Hindlimb muscle (tissue), 1 donor: ENCODE measurements around the gene FAM219A. TPM values are rescaled to one million over a fixed set of nuclear protein-coding genes. Genes with fewer than 3 reads are reported as not detected.
"Not testable (repeated sequence)": the region's sequence is repeated elsewhere in the genome, so short reads cannot be mapped to it uniquely, and the experiment has no call there.

ENCODE experiments used
- DNase-seq: peaks from one replicate; pipeline ENCODE4 v3.0.0-alpha.2; 2013
- polyA plus RNA-seq: library from polyadenylated mRNA; unstranded; fragments of 120-200 nt; gene quantifications from one replicate; pipeline ENCODE4 v1.2.1, GENCODE V29; 2013; ENCODE audit not compliant: insufficient read length

The FAM219A gene
- polyA plus RNA-seq, 1 donor = 14.1 TPM

DNA sequence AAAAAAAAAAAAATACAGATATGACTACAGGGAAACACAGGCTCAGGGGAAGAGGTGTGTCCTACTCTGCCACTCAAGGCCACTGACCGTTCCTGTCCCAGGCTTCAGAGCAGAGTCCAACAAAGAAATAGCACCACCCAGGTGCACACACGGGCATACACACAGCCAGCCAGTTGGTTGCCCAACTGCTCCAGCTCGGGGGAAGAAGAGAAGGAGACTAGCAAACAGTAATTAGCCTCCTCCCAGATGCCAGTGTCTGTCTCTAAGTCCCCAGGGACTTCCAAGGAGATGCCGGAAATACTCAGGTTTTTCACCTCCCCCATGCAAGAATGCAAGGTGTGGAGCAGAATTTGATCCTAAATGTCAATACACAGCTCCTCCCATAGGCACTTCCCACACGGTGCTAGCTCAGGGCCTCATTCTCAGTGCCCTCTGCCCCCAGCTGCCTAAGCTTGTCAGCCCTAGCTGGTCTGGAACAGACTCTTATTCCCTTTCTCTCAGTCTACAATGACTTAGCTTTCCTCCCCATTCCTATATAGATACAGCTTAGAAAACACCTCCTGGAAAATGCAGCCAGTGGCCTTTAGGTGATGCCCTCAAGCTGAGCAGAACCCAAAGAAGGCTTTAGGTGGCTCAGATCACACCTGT, 83.3 kb downstream of the FAM219A start:
- DNase-seq = no peak

DNA sequence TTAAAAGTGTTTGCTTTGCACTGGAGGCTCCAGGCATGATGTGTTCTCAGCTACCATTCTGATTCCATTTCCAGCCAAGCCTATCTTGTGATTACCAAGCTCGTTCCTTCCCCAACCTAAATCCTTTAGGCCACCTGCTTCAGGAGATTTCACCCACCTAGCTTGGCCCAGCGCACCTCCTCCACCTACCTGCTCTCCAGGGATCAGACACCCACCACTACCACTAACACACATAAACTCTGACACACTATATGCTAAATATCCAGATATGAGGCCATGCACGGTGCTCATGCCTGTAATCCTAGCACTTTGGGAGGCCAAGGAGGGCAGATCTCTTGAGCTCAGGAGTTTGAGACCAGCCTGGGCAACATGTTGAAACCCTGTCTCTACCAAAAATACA, 84.0 kb downstream of the FAM219A start:
- DNase-seq = no peak

DNA sequence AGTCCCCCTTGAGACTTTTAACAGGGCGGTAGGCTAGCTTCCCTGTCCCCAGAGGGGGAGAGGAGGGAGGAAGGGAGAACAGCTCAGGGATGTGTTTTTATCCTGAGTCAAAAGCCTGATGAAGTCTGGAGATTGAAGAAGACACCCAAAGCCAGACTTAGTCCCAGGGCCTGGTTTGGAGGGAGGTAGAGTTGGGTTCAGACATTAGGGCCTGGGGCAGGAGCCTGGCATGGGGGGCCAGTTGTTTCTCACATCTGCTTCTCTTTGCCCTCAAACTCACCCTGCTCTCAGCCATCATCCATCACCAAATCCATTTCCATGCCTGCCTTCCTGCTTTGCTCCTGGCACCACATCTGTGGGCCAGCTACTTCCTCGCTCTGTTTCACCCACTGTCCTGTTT, 84.6 kb downstream of the FAM219A start:
- DNase-seq = no peak

DNA sequence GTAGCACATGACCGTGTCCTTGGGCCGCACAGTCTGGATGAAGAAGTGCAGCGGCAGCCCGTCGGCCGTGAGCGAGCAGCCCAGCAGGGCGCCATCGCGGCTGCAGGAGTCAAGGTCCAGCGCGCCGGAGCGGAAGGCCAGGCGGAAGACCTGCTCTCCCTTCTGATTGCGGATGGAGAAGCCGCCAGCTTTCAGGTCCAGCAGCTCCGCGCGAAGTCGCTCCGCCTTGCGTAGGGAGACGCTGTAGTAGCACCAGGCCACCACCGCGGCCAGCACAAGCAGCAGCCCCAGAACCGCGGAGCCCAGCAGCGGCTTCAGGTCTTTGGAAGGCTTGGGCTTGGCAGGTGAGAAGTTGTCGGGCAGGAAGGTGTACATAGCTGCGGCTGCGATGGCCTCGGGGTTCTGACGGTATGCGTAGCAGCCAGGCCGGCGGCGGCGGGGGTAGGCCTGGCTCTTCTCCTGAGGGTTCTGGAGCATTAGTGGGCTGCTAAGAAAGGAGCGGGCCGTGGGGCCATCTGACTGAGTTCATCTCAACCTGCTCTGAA, 85.8 kb downstream of the FAM219A start:
- DNase-seq = no peak

DNA sequence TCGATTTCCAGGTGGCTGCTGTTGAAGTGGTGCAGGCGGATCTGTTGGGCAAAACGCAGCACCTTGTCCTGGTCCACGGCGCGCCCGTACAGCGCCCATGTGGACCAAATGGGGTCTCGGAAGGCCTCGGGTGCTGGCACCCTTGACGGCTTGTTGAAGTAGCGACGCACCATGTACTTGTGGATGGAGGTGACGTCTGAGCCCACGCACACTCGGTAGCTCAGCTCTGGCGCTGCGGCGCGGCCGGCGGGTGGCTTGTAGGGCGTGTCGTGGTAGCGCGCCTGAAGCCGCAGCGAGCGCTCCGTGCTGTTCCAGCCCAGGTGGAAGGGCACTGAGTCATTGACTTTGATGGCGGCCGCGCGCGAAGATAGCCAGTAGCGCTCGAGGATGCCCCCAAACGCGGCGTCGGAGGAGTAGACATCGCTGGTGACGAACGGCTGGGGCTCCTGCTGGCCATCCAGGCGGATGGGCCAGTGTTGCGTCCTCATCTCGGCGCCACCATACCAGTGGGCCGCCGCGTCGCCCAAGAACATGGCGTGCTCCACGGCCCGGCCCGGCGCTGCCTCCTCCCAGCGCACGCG, 86.4 kb downstream of the FAM219A start:
- DNase-seq = no peak

DNA sequence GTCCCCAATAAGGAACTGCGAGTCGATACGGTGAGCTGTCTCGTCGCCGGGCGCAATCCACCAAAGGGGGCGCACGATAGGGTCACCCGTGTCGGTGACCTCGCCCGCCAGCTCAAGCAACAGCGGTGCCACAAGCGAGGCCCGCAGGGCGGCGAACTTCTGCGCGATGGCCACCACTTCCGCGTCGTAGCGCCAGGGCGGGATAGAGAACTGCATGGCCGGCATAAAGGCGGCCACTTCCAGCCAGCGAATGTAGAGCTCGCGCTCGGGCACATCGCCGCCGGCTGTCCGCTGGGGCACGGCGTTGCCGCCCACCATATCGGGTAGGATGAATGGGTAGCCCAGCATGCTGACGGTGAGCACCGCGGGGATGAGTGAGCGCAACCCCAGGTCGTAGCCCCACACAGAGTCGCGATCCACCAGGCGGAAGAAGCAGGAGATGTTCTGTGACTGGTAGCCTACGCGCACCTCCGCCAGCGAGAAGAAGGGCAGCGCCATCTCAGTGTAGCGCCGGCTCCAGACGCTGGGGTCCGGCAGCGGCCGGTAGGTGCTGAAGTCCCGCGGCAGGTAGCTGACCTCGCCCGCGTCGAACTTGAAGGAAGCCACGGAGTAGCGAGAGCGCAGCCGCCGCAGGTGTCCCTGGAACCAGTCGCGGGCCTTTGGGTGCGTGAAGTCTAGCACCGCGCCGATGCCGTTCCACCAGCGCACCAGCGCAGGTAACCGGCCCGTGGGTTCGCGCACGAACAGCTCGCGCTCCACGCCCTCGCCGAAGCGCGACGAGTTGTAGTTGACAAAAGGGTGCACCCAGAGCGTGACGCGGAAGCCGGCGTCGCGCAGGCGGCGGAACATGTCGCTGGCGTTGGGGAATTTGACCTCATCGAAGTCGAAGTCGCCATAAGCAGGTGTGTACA, 87.1 kb downstream of the FAM219A start:
- DNase-seq = no peak

DNA sequence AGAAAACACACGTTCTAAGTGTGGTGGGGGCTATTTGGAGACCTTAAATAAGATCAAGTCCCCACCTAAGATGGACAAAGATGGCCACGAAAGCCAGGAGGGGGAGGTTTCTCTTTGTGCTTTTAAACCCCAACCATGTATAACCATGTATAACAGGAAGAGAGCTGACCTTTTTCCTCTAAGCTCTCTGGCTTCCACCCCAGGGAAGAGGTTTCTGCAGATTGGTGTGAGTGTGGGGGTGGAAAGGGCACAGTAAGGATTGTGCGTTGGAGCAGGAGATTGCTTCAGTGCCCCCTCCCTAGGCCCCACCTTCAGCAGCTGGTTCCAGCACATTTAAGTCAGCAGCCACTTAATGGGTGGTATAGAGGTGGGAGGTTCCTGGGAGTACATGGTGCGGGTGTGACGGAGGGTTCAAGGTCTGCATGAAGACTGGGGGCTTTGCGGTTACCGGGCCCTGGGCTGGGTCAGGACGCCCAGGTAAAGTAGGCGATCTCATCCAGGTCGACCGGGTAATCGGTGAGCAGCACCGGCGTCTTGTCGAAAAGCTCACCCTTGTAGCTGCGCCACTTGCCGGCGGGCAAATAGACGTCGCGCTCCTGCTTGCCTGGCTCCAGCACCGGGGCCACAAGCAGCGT, 87.9 kb downstream of the FAM219A start:
- DNase-seq = no peak

DNA sequence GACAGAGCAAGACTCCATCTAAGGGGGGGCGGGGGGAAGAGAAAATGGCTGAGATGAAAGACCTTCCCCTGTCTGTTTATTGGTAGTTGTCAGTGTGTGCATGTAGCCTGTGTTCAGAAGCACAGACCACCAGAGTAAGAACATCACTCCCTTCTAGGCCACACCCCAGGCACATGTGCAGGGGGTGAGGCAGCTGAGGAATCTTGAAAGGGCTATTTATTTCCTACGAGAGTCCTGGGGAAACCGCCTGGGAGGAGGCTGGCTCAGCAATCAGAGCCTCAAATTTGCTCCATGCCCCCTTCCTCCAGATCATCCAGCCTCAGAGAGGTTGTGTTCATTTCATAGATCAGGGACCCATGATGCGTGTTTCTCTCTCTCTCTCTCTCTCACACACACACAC, 88.7 kb downstream of the FAM219A start:
- DNase-seq = no peak

DNA sequence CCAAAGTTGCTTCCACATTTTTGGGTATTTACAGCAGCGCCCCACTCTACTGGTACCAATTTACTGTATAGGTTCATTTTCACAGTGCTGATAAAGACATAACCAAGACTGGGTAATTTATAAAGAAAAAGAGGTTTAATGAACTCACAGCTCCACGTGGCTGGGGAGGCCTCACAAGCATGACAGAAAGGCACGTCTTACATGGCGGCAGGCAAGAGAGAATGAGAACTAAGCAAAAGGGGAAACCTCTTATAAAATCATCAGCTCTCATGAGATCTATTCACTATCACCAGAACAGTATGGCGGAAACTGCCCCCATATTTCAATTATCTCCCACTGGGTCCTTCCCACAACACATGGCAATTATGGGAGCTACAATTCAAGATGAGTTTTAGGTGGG, 89.6 kb downstream of the FAM219A start:
- DNase-seq = not testable (repeated sequence)

DNA sequence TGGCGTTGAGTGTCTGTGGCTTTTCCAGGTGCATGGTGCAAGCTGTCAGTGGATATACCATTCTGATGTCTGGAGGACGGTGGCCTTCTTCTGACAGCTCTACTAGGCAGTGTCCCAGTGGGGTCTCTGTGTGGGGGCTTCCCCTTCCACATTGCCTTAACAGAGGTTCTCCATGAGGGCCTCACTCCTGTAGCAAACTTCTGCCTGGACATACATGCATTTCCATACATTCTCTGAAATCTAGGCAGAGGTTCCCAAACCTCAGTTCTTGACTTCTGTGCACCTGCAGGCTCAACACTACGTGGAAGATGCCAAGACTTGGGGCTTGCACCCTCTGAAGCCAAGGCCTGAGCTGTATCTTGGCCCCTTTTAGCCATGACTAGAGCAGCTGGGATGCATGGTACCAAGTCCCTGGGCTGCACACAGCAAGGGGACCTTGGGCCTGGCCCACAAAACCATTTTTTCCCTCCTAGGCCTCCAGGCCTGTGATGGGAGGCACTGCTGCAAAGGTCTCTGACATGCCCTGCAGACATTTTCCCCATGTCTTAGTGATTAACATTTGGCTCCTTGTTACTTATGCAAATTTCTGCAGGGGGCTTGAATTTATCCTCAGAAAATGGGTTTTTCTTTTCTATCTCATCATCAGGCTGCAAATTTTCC, 90.5 kb downstream of the FAM219A start:
- not testable (repeated sequence) for DNase-seq

DNA sequence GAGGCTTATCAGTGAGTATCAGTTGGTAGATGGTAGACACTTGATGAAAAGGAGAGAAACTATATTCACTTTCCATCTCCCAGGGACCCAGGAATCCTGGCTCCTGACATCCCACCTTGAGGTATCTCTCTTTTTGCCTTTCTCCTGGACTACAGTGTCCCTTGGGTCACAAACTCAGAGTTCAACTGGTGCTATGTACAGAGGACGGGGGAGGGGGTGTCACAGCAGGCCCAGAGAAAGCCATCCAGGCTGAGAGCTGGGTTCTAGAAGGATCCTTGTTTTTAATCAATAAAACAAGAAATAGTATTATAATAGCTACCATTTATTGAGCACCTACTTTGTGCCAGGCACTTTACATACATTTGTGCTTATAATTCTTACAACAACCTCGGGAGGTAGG, 92.0 kb downstream of the FAM219A start:
- no peak for DNase-seq

DNA sequence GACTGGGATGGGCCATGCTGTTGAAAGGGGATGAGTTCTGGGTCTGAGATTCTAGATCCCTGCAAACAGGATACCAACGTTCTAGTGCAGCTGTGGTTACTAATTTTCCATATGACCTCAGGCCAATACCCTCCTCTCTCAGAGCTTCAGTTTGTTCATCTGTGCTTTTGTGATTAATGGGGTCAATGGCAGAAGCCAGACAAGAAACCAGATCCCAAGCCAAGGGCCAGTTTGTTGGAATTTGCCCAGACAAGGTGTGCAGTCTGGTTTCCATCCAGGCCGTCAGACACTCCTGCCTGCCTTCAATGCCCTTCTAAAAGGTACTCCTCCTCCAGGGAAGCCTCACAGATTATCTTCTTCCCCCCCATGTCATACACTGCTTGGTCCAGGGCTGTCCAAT, 93.1 kb downstream of the FAM219A start:
- no peak for DNase-seq

DNA sequence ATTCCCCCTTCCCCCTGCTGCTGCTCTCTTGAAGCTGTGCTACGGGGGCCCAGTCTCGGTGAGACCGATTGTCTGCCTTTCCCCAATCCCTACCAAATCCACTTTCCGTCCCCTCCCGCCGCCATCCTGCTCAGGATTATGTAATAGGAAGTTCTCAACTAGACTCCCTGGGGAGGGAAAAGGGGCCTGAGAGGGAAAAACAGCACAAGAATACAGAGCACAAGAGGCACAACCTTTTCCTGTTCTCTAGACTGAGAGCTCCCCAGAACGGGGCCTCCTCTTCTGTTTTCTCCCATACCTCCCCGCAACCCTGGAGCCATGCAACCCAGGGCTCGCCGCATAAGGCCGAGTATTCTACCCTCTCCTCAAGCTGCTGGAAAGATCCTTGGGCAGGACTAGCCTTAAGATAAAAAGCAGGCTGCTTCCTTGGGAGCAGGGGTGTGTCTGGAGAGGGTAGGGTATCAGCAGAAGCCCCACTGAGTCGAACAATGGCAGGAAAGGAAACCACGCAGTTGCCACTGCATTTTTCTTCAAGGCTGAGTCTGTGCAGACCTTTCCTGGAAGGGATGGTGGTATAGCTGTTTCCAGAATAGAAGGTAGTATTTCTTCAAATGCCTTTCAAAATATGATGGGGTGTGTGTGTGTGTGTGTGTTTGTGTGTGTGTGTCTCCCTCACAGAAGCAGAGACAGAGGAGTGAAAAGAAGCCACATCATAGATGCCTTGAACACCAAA, 94.6 kb downstream of the FAM219A start:
- peak; percentile 74 for DNase-seq

DNA sequence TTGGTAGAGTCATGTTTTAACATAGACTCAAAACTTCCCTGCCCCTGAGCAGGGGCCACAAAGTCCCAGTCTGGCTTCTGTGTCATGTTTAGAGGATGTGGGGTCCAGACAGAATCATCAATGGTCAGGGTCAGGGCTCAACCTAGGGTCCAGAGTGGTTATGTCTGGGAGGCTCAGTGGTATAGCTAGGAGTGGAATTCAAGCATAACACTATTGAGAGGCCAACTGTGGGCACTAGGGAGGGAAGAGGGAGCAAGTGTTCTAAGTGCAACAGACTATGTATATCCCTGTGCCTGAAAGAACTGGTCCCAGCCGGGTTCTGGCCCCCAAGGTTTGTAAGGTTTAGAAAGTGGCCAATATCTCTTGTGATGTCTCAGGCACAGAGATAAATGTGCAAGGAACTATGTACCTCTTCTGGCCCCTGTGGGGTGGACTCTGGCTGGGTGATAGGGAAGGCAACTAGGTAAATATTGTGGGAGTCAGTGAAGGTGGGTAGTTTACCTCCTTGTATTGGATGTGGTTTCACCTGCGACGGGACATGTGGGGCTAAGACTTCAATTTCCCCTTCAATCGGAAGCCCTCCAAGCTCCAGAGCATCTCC, 95.7 kb downstream of the FAM219A start:
- no peak for DNase-seq

DNA sequence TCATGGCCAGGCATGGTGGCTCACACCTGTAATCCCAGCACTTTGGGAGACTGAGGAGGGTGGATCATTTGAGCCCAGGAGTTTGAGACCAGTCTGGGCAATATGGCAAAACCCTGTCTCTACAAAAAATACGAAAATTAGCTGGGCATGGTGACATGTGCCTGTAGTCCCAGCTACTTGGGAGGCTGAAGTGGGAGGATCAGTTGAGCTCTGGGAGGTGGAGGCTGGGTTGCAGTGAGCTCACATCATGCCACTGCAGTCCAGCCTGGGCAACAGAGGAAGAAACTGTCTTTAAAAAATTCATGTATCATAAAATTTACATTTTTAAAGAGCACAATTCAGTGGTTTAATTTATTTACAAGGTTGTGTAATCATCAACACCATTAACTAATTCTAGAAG, 105.4 kb downstream of the FAM219A start:
- DNase-seq = not testable (repeated sequence)

DNA sequence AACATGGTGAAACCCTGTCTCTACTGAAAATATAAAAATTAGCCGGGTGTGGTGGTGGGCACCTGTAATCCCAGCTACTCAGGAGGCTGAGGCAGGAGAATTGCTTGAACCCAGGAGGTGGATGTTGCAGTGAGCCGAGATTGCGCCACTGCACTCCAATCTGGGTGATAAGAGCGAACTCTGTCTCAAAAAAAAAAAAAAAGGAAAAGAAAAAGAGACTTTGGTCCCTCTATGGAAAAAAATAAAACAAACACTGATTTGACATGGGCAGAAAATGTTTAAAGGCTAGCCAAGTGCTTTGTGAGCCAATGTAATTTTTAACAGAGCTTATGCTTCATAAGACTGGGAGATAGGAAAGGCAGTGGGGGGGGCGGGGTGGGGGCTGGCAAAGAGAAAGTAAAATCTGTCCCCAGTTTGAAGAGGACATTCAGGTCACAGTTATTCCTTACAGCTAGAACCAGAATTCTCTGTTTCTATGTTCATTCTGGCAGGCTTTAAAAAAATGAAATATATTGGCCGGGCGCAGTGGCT, 106.2 kb downstream of the FAM219A start:
- not testable (repeated sequence) for DNase-seq

DNA sequence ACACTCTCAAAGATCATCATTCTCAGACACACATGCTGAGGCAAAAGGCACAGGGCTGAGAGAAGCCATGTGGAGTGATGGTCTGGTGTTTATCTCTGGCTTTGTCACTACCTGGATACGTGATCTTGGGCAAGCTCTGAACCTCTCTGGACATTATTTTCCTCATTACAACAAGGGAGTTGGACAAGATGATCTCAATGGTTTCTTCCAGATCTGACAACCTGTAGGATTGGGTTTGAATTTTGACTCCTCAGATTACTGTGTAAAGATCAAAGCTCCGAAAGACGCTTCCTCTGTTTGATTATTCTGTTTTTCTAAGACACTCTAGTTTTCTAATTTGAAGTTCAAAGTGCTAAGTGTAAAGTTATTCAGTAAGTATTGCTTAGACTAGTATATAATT, 109.0 kb downstream of the FAM219A start:
- no peak for DNase-seq
